SIG-M5 treated with dmso at 0.1 percent for 504 hours (cell line): ENCODE measurements around the gene CLPX.
"Not testable (repeated sequence)": the region's sequence is repeated elsewhere in the genome, so short reads cannot be mapped to it uniquely, and the experiment has no call there.

Source experiments
- DNase-seq: peaks from one replicate; lab custom pipeline; 2025; ENCODE audit not compliant: unreplicated experiment; lab: John Stamatoyannopoulos, UW

The CLPX gene

GRCh38 chr15:65206750-65207149, 21.6 kb upstream of the CLPX start:
- DNase-seq: no peak

GRCh38 chr15:65204931-65205660, 20.0 kb upstream of the CLPX start:
- no peak for DNase-seq

GRCh38 chr15:65204236-65204930, 19.2 kb upstream of the CLPX start:
- no peak for DNase-seq

GRCh38 chr15:65201918-65202317, 16.8 kb upstream of the CLPX start:
- no peak for DNase-seq

- no peak for DNase-seq
Observed at GRCh38 chr15:65198571-65198970, 13.4 kb upstream of the CLPX start.

GRCh38 chr15:65197337-65197645, 12.1 kb upstream of the CLPX start:
- DNase-seq: no peak

- DNase-seq: no peak
Observed at GRCh38 chr15:65196637-65197336, 11.6 kb upstream of the CLPX start.

GRCh38 chr15:65195548-65195923, 10.4 kb upstream of the CLPX start:
- no peak for DNase-seq

GRCh38 chr15:65194826-65195547, 9.8 kb upstream of the CLPX start:
- no peak for DNase-seq

- no peak for DNase-seq
Observed at GRCh38 chr15:65192016-65192415, 6.9 kb upstream of the CLPX start.

- DNase-seq: peak; percentile 60
Observed at GRCh38 chr15:65189102-65189740, 4.1 kb upstream of the CLPX start.

- DNase-seq: not testable (repeated sequence)
Observed at GRCh38 chr15:65188472-65188871, 3.3 kb upstream of the CLPX start.

GRCh38 chr15:65184305-65184867, 756 bp downstream of the CLPX start:
- DNase-seq: peak; percentile 50

GRCh38 chr15:65183865-65184159, 1.3 kb downstream of the CLPX start:
- no peak for DNase-seq

GRCh38 chr15:65182538-65182937, 2.6 kb downstream of the CLPX start:
- no peak for DNase-seq

- DNase-seq: not testable (repeated sequence)
Observed at GRCh38 chr15:65181582-65182353, 3.4 kb downstream of the CLPX start.

- DNase-seq: no peak
Observed at GRCh38 chr15:65180167-65180566, 5.0 kb downstream of the CLPX start.

- DNase-seq: no peak
Observed at GRCh38 chr15:65177901-65178300, 7.2 kb downstream of the CLPX start.

- DNase-seq: no peak
Observed at GRCh38 chr15:65176056-65176455, 9.1 kb downstream of the CLPX start.

GRCh38 chr15:65175511-65175910, 9.6 kb downstream of the CLPX start:
- no peak for DNase-seq
